WERI-Rb-1 (cell line): ENCODE measurements around the gene POLR3B.

Source experiments
- DNase-seq: peaks from one replicate; pipeline ENCODE4 v3.0.0-alpha.2; 2020
- H3K27ac ChIP-seq: fragments of 250-450 bp; sonication (Bioruptor Pico); 2 replicates; pipeline ENCODE4 v1.5.1; 2020; ENCODE audit warnings: mild to moderate bottlenecking, moderate library complexity
- H3K27me3 ChIP-seq: fragments of 250-450 bp; sonication (Bioruptor Pico); 2 replicates; pipeline ENCODE4 v1.5.1; 2021; ENCODE audit warnings: mild to moderate bottlenecking, low read depth, moderate library complexity; ENCODE audit not compliant: insufficient read depth, severe bottlenecking
- H3K36me3 ChIP-seq: fragments of 250-450 bp; sonication (Bioruptor Pico); 2 replicates; pipeline ENCODE4 v1.5.1; 2020; ENCODE audit warnings: mild to moderate bottlenecking, moderate library complexity
- H3K4me3 ChIP-seq: 2 replicates; pipeline ENCODE4 v1.5.1; 2011; ENCODE audit warnings: low read depth, mild to moderate bottlenecking, control low read depth, low read length
- H3K9me3 ChIP-seq: fragments of 250-450 bp; sonication (Bioruptor Pico); 2 replicates; pipeline ENCODE4 v1.5.1; 2021; ENCODE audit warnings: mild to moderate bottlenecking, moderate library complexity; ENCODE audit not compliant: severe bottlenecking
- TF ChIP-seq, protein P1 (sequence below): IDR thresholded peaks from 2 replicates; pipeline ENCODE4 v1.5.1; 2011; ENCODE audit warnings: low read depth, mild to moderate bottlenecking, control low read depth, inconsistent platforms, low read length

The POLR3B gene

DNA sequence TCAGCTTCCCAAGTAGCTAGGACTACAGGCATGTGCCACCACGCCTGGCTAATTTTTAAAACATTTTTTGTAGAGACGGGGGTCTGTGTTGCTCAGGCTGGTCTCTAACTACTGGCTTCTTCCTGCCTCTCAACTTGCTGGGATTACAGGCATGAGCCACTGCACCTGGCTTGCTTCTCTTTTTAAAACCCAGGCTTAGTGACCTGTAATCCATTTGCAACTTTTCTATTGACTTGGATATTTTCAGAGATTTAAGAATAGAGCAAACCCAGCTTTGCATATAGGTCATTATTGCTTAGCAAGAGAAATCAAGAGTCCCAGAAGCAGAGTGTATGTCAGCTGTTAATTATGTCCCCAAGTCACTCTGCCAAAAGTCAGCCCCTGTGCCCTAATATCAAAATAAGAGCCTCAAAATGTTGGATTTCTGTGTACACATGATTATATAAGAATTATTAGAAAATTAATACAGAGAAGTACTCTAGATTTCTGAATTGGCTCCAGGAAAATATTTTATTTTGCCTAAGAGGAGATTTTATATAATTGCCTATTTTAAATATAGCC is 30.2 kb upstream of the POLR3B start:
- no peak overlapping the region for H3K27ac ChIP-seq
- no peak overlapping the region for H3K4me3 ChIP-seq
- H3K27me3 ChIP-seq, result no peaks in the 10 kb centered on the region
- H3K36me3 ChIP-seq, result no peaks in the 10 kb centered on the region
- DNase-seq, result no peak
- TF ChIP-seq, protein P1, sequence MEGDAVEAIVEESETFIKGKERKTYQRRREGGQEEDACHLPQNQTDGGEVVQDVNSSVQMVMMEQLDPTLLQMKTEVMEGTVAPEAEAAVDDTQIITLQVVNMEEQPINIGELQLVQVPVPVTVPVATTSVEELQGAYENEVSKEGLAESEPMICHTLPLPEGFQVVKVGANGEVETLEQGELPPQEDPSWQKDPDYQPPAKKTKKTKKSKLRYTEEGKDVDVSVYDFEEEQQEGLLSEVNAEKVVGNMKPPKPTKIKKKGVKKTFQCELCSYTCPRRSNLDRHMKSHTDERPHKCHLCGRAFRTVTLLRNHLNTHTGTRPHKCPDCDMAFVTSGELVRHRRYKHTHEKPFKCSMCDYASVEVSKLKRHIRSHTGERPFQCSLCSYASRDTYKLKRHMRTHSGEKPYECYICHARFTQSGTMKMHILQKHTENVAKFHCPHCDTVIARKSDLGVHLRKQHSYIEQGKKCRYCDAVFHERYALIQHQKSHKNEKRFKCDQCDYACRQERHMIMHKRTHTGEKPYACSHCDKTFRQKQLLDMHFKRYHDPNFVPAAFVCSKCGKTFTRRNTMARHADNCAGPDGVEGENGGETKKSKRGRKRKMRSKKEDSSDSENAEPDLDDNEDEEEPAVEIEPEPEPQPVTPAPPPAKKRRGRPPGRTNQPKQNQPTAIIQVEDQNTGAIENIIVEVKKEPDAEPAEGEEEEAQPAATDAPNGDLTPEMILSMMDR, result no peak
- no peaks in the 10 kb centered on the region for H3K9me3 ChIP-seq

DNA sequence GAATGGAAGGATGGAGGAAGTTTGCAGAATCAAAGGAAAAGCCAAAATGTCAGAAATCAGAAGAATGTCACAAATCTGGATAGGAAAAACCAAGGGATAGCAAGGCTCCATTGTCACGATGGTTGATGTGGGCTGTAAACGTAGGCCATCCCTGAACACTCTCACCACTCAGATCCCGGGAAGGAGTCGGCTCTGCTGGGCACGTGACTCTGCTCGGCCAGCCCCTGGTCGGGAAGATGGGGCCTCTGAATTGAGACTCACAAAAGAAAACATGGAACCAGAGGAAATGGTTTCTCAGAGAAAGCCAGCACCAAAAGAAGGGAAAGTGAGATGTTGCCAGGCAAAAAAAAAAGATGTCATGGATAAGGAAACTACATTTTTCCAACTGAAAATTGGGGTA is 28.8 kb upstream of the POLR3B start:
- DNase-seq, result no peak
- no peak overlapping the region for H3K4me3 ChIP-seq
- no peaks in the 10 kb centered on the region for H3K36me3 ChIP-seq
- no peak overlapping the region for H3K27ac ChIP-seq
- TF ChIP-seq, protein P1, result no peak
- no peaks in the 10 kb centered on the region for H3K27me3 ChIP-seq
- no peaks in the 10 kb centered on the region for H3K9me3 ChIP-seq

DNA sequence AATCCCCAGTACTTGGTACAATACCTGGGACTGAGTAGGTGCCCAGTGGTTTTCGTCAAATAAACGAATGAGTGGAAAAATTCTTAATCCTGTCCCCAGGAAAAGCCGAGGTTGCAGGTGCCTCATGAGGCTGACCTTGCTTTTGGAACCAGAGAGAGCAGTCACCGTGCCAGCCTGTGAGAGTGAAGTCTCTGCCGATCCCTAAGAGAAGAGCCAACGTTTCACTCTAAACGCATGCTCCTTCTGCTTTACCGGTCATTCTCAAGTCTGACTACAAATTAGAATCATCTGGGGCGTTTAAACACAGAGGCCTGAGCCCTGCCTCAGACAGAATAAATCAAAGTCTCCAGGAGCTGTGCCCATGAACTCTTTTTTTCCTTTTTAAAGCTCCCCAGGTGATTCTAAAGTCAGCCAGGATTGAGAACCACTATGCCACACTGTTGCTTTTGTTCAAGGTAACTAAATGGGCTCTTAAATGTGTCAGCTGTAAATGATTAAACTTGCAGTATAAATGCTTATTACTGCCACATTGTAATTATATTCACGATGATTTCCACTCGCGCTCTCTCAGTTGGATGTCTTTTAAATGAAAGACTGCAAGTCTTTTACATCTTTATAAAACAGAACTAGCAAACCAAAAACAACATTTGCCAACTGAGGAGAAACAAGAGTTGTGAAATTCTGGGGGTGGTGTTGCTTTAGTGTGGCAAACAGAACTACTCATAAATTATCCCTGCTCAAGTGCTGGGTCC is 28.1 kb upstream of the POLR3B start:
- no peaks in the 10 kb centered on the region for H3K36me3 ChIP-seq
- no peak overlapping the region for H3K4me3 ChIP-seq
- H3K9me3 ChIP-seq, result no peaks in the 10 kb centered on the region
- H3K27ac ChIP-seq, result no peak overlapping the region
- DNase-seq, result no peak
- H3K27me3 ChIP-seq, result no peaks in the 10 kb centered on the region
- TF ChIP-seq, protein P1, result no peak

DNA sequence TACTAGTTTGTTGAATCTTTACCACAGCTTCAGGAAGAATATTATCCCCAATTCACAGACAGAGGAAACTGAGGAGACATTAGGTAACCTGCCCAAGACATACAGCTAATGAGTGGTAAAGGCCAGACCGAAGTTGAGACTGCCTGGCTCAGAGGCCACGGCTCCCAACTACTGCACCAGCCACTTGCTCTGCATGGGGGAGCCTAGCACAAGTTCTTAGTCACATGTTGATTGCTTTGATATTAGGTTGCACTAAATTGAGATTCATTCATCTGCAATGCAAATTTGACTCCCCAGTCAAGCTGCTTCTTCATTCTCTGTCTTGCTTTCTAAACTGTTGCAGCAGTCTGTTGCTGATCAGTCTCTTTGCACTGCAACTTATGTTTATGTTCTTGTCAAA is 25.9 kb upstream of the POLR3B start:
- no peaks in the 10 kb centered on the region for H3K27me3 ChIP-seq
- no peak overlapping the region for H3K27ac ChIP-seq
- no peaks in the 10 kb centered on the region for H3K9me3 ChIP-seq
- no peak overlapping the region for H3K4me3 ChIP-seq
- H3K36me3 ChIP-seq, result no peaks in the 10 kb centered on the region
- no peak for DNase-seq
- TF ChIP-seq, protein P1, result no peak

DNA sequence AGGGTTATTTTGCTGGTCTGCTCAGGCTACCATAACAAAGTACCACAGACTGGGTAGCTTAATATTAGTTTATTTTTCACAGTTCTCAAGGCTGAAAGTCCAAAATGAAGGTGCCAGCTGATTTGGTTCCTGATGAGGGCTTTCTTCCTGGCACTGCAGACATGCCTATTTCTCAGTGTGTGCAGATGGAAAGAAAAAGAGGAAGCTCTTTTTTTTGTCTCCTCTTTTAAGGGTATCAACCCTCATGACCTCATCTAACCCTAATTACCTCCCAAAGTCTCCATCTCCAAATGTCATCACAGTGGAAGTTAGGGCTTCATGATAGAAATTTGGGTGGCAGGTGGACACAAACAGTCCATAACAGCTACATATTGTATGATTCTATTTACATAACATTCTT is 25.0 kb upstream of the POLR3B start:
- Histone ChIP-seq H3K36me3 (no peaks in the 10 kb centered on the region), H3K9me3 (no peaks in the 10 kb centered on the region), H3K27ac (no peak overlapping the region), H3K4me3 (no peak overlapping the region), H3K27me3 (no peaks in the 10 kb centered on the region)
- DNase-seq, result no peak
- TF ChIP-seq, protein P1, result no peak
